Measurements from ENCODE around the gene DDX17.

DNA sequence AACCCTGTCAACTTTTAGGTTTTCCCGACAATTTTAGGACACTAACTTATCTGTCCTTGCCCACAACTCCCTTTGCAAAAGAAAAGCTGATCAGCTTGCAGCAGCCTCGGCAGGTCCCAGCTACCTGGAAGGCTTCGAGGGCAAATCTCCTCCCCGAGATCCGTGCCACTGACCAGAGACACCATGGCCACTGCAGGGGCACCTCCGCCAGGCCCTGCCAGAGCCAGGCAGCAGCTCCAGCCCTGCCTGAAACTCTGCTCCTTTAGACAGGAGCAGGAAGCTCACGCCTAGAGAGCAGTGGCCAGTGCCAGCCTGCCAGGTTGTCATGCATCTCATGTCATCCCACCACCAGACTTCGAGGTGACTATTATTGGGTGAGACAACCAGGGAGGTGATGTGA lies 72.2 kb downstream of the DDX17 start:
- TF ChIP-seq, protein P1, sequence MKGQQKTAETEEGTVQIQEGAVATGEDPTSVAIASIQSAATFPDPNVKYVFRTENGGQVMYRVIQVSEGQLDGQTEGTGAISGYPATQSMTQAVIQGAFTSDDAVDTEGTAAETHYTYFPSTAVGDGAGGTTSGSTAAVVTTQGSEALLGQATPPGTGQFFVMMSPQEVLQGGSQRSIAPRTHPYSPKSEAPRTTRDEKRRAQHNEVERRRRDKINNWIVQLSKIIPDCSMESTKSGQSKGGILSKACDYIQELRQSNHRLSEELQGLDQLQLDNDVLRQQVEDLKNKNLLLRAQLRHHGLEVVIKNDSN (CRISPR knock-in tag; IDR thresholded peaks at IDR 0.05): no peak
- TF ChIP-seq, protein P2, sequence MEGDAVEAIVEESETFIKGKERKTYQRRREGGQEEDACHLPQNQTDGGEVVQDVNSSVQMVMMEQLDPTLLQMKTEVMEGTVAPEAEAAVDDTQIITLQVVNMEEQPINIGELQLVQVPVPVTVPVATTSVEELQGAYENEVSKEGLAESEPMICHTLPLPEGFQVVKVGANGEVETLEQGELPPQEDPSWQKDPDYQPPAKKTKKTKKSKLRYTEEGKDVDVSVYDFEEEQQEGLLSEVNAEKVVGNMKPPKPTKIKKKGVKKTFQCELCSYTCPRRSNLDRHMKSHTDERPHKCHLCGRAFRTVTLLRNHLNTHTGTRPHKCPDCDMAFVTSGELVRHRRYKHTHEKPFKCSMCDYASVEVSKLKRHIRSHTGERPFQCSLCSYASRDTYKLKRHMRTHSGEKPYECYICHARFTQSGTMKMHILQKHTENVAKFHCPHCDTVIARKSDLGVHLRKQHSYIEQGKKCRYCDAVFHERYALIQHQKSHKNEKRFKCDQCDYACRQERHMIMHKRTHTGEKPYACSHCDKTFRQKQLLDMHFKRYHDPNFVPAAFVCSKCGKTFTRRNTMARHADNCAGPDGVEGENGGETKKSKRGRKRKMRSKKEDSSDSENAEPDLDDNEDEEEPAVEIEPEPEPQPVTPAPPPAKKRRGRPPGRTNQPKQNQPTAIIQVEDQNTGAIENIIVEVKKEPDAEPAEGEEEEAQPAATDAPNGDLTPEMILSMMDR (IDR thresholded peaks at IDR 0.05): no peak
- TF ChIP-seq, protein P3, sequence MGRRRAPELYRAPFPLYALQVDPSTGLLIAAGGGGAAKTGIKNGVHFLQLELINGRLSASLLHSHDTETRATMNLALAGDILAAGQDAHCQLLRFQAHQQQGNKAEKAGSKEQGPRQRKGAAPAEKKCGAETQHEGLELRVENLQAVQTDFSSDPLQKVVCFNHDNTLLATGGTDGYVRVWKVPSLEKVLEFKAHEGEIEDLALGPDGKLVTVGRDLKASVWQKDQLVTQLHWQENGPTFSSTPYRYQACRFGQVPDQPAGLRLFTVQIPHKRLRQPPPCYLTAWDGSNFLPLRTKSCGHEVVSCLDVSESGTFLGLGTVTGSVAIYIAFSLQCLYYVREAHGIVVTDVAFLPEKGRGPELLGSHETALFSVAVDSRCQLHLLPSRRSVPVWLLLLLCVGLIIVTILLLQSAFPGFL (CRISPR knock-in tag; IDR thresholded peaks at IDR 0.05; ENCODE audit: borderline replicate concordance): no peak

Data from WTC11 (cell line).